GM18909 (cell line): ENCODE results near the gene PHLDB3.
"Not testable (repeated sequence)": the region's sequence is repeated elsewhere in the genome, so short reads cannot be mapped to it uniquely, and the experiment has no call there.

Experiments used
- ATAC-seq: cut with Tn5 transposase; IDR thresholded peaks from one replicate; pipeline ENCODE4 v1.9.1; 2021; ENCODE audit warnings: mild to moderate bottlenecking; ENCODE audit not compliant: unreplicated experiment, poor library complexity

The PHLDB3 gene

GRCh38 chr19:43447655-43448054 is 56.9 kb downstream of the PHLDB3 start:
- no peak for ATAC-seq

- no peak for ATAC-seq
These were observed 57.6 kb downstream of the PHLDB3 start for GRCh38 chr19:43446746-43447489.

- ATAC-seq = no peak
These were observed 59.1 kb downstream of the PHLDB3 start for GRCh38 chr19:43445426-43445825.

GRCh38 chr19:43444531-43445287 is 59.8 kb downstream of the PHLDB3 start:
- ATAC-seq = no peak

- not testable (repeated sequence) for ATAC-seq
These were observed 60.5 kb downstream of the PHLDB3 start for GRCh38 chr19:43444091-43444490.

- no peak for ATAC-seq
These were observed 62.8 kb downstream of the PHLDB3 start for GRCh38 chr19:43441716-43442115.

GRCh38 chr19:43439709-43440063 is 64.9 kb downstream of the PHLDB3 start:
- no peak for ATAC-seq

- ATAC-seq = no peak
These were observed 65.4 kb downstream of the PHLDB3 start for GRCh38 chr19:43439032-43439708.

GRCh38 chr19:43438291-43439031 is 66.1 kb downstream of the PHLDB3 start:
- ATAC-seq = no peak

GRCh38 chr19:43437712-43438111 is 66.8 kb downstream of the PHLDB3 start:
- ATAC-seq = no peak

GRCh38 chr19:43437284-43437683 is 67.3 kb downstream of the PHLDB3 start:
- ATAC-seq = not testable (repeated sequence)

- no peak for ATAC-seq
These were observed 68.8 kb downstream of the PHLDB3 start for GRCh38 chr19:43435775-43436174.

- no peak for ATAC-seq
These were observed 70.9 kb downstream of the PHLDB3 start for GRCh38 chr19:43433689-43434088.

- no peak for ATAC-seq
These were observed 71.2 kb downstream of the PHLDB3 start for GRCh38 chr19:43433358-43433673.

GRCh38 chr19:43430976-43431375 is 73.6 kb downstream of the PHLDB3 start:
- ATAC-seq = no peak

- no peak for ATAC-seq
These were observed 74.3 kb downstream of the PHLDB3 start for GRCh38 chr19:43430142-43430710.

- no peak for ATAC-seq
These were observed 75.2 kb downstream of the PHLDB3 start for GRCh38 chr19:43429395-43429794.

GRCh38 chr19:43425567-43426392 is 78.8 kb downstream of the PHLDB3 start:
- no peak for ATAC-seq
